ENCODE results near the gene F2R. TPM values are rescaled to one million over a fixed set of nuclear protein-coding genes. Genes with fewer than 3 reads are reported as not detected.

F2R gene
- total RNA-seq, 2 experiments from 2014 or later, result 2.2 to 2.8 TPM

DNA sequence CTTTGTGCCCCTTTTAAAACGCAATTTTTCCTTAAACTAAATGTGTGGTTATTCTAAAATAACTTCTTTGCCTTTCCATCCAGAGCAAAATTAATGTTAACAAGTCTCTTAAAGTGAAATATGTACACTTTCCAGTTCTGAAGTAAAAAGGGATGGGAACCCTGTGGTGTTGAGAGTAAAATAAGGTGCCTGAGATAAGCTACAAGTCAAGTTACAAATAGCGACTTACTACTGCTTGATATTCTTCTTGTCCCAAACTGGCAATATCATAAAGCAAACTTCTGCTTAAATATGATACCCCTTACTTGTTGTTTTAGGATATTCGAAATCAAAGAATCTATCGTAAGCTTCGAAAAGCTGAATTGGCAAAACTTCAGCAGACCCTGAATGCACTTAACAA is 18.3 kb upstream of the F2R start:
- Mint-ChIP-seq H3K4me3 (no peak overlapping the region), H3K27me3 (no peaks in the 10 kb centered on the region), H3K9me3 (no peaks in the 10 kb centered on the region), H3K27ac (no peak overlapping the region), H3K36me3 (peaks cover 15% of the 10 kb centered on the region), H3K4me1 (no peaks in the 10 kb centered on the region)
- DNase-seq, result no peak

DNA sequence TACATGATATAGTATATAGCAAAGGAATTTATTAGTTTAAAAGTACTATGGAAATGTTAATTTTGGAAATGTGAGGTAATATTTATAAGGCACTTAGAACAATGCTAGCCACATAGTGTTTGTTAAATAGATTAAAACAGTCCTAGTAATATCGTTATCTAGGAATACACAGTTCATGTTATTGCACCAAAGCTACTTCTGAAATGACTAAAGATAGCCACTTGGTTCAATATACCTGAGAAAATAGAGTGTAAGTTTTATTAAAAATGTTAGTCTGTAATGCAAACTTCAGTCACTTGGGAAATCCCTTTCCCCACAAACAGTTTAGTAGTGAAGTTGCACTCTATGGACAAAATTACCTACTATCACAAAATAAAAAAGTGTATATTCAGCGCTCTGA is 15.4 kb upstream of the F2R start:
- no peak for DNase-seq
- no peaks in the 10 kb centered on the region for H3K9me3 Mint-ChIP-seq
- no peak overlapping the region for H3K4me3 Mint-ChIP-seq
- H3K36me3 Mint-ChIP-seq, result peaks cover 15% of the 10 kb centered on the region
- H3K27me3 Mint-ChIP-seq, result no peaks in the 10 kb centered on the region
- no peak overlapping the region for H3K27ac Mint-ChIP-seq
- H3K4me1 Mint-ChIP-seq, result no peaks in the 10 kb centered on the region

DNA sequence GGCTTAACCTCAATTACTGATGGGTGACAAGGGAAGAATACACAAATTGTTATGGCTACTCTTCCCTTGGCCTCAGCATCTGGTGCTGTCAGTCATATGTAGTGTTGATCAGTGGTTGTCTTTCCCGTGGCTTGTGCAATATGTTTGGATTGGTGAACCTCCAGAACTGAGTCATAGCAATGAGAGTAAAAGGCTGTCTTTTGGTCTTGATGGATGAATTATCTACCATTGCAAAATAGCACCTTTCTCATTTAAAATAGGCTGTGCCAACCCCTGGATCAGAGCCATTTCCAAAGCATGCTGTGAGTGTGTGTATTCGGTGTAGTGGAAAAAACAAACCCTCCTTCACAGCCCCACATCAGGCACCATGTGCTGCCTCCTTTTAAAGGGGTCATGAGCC is 14.6 kb upstream of the F2R start:
- H3K36me3 Mint-ChIP-seq, result peaks cover 13% of the 10 kb centered on the region
- no peaks in the 10 kb centered on the region for H3K4me1 Mint-ChIP-seq
- no peaks in the 10 kb centered on the region for H3K27me3 Mint-ChIP-seq
- H3K9me3 Mint-ChIP-seq, result no peaks in the 10 kb centered on the region
- no peak overlapping the region for H3K27ac Mint-ChIP-seq
- no peak for DNase-seq
- no peak overlapping the region for H3K4me3 Mint-ChIP-seq

DNA sequence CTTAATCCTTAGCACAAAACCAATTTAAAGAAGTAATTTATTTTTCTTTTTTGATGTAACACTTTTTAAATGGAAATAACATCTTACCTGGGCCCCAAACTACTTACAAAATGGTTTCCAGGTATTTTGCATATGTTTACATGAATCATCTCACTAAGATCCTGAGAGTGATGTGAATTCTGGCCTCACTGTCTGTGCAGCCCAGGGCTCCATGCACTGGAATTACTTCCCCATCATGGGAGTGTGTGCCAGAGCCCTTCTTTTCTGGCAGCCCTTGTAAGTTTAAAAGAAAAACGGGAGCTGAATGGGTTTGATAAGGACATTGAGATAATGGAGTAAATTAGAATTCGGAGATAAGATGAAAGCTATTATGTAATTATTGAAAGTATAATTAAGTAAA is 12.2 kb upstream of the F2R start:
- Mint-ChIP-seq H3K27me3 (no peaks in the 10 kb centered on the region), H3K4me3 (no peak overlapping the region), H3K9me3 (no peaks in the 10 kb centered on the region), H3K36me3 (peaks cover 11% of the 10 kb centered on the region), H3K27ac (no peak overlapping the region), H3K4me1 (no peaks in the 10 kb centered on the region)
- no peak for DNase-seq

DNA sequence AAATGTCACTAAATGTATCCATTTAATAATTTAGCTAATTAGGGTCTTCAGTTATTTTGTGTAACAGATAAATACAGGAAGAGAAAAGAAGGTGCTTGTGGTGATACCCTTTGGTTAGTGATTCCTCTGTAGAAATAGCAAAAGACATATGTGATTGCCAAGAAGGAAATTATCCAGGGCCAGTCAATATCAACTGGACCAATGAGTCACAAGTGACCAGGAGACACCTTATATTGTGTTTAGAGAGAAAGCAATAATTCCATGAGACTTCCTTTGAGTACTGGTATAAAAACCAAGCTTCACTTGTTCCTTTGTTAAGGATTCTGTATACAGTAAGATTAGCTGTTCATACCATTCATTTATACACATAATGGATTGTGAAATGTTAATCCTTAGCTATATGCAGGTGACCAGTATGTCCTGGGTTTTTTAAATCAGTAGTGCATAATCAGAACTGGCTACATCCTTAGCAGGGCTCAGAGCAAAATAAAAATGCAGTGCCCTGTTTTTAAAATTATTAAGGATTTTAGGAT is 11.7 kb upstream of the F2R start:
- H3K4me1 Mint-ChIP-seq, result no peaks in the 10 kb centered on the region
- DNase-seq, result no peak
- no peak overlapping the region for H3K4me3 Mint-ChIP-seq
- no peak overlapping the region for H3K27ac Mint-ChIP-seq
- no peaks in the 10 kb centered on the region for H3K27me3 Mint-ChIP-seq
- H3K36me3 Mint-ChIP-seq, result peaks cover 11% of the 10 kb centered on the region
- H3K9me3 Mint-ChIP-seq, result no peaks in the 10 kb centered on the region

DNA sequence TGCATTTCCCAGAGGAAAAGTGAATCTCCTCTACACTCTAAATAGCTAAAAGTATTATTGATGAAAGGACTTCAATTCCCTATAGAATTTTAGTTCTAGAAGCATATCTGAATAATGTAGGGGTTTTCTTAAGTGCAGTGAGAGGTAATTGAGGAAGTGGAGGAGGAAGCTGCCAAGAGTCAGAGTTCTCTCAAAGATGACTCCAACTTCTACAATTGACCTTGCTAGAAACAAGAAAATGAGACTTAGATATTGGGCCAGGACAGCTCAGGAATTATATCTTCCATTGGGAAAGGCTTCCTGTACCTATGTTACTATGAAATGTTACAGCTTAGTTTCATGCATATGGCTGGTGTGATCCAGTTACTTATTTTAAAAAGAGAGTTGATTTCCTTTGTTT is 10.4 kb upstream of the F2R start:
- Mint-ChIP-seq H3K9me3 (no peaks in the 10 kb centered on the region), H3K27me3 (peaks cover 1% of the 10 kb centered on the region), H3K4me3 (no peak overlapping the region), H3K4me1 (peaks cover 4% of the 10 kb centered on the region), H3K27ac (no peak overlapping the region), H3K36me3 (peaks cover 11% of the 10 kb centered on the region)
- DNase-seq, result no peak

DNA sequence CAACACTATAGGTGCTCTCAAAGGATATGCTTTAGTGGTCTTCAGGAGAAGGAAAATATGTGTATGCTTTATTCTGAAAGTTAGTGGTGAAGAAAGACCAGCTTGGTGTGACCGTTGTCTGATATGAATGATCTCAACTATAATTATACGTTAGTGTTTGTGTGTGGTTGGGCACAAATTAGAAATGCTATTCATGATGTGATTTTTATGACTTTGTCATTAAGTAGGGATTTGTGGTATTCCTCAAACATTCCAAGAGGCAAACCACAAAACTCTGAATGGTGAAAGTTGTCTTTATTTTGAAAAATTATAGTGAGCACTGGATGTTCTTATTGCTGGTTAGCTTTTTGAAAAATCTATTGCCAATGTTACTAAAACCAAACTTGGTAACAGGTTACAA is 6.2 kb upstream of the F2R start:
- Mint-ChIP-seq H3K9me3 (no peaks in the 10 kb centered on the region), H3K27me3 (peaks cover 34% of the 10 kb centered on the region), H3K4me1 (peaks cover 20% of the 10 kb centered on the region), H3K36me3 (no peaks in the 10 kb centered on the region), H3K27ac (no peak overlapping the region), H3K4me3 (no peak overlapping the region)
- no peak for DNase-seq

DNA sequence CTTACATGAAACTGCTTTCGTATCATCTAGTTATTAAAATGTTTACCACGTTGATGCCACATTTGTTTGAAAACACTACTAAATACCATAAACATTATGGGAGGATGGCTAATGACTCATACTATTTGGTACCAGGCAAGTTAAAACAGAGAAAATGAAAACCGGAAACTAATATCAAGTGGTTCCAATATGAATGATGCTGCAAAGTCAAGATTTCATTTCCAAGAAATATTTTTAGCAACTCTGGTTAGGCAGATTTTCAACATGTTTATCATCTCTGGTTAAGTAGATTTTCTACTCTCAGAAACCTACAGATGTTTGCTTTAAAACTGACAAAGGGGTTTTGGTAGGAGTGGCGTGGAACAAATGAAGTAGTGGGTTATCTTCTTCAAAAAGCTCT is 4.9 kb upstream of the F2R start:
- peak overlapping the region; percentile 42 for H3K27ac Mint-ChIP-seq
- H3K36me3 Mint-ChIP-seq, result no peaks in the 10 kb centered on the region
- peaks cover 25% of the 10 kb centered on the region for H3K4me1 Mint-ChIP-seq

DNA sequence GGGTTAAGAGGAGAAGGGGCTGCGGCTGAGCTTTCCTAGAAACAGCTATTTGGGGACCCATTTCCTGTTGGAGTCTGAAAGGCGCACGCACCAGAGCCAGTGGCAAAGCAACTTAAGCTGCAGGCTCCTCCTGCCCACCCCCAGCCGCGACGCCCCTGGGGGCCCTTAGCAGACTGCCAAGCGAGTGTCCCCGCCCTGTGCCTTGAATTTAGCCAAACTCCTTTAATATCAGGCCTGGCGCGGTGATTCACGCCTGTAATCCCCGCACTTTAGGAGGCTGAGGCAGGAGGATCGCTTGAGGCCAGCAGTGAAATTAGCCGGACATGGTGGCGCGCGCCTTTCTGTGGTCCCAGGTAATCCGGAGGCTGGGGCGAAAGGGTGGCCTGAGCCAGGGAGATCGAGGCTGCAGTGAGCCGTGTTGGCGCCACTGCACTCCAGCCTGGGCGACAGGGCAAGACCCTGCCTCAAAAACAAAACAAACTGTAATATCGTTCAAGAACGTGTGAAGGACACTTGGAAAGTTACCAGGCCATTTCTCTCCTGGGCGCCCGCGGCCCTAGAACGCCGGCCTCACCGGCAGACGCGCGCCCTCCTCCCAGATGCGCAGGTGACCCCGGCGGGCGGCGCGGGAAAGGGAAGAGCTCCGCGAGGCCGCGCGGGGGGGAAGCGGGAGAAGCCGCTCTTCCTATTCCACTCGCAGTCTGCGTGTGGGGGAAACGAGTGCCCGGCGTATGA is 1.0 kb upstream of the F2R start:
- peaks cover 31% of the 10 kb centered on the region for H3K4me1 Mint-ChIP-seq
- H3K27ac Mint-ChIP-seq, result peak overlapping the region; percentile 54
- peaks cover 73% of the 10 kb centered on the region for H3K27me3 Mint-ChIP-seq

More for the DNA sequence above, 4.9 kb upstream of the F2R start:
- DNase-seq, result no peak
- no peak overlapping the region for H3K4me3 Mint-ChIP-seq
- peaks cover 45% of the 10 kb centered on the region for H3K27me3 Mint-ChIP-seq
- no peaks in the 10 kb centered on the region for H3K9me3 Mint-ChIP-seq

DNA sequence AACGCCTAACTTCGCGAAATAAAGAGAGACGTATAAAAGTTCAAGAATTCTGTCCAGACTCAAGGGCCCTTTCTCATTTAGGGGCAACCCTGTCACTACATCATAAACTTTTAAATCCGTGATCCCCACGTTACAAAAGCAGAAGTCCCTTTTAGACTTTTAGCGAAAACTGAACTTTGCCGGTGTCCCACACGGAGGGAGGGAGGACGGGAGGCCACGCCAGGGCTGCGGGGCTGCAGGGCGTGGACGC is 515 bp upstream of the F2R start:
- no peak for DNase-seq
- H3K4me1 Mint-ChIP-seq, result peaks cover 29% of the 10 kb centered on the region
- H3K4me3 Mint-ChIP-seq, result peak overlapping the region; percentile 80
- H3K27me3 Mint-ChIP-seq, result peaks cover 73% of the 10 kb centered on the region
- no peak overlapping the region for H3K27ac Mint-ChIP-seq
- no peaks in the 10 kb centered on the region for H3K36me3 Mint-ChIP-seq
- H3K9me3 Mint-ChIP-seq, result no peaks in the 10 kb centered on the region

More for the DNA sequence above, 1.0 kb upstream of the F2R start:
- peak overlapping the region; percentile 80 for H3K4me3 Mint-ChIP-seq
- DNase-seq, result peak; percentile 22
- H3K36me3 Mint-ChIP-seq, result no peaks in the 10 kb centered on the region
- H3K9me3 Mint-ChIP-seq, result no peaks in the 10 kb centered on the region

DNA sequence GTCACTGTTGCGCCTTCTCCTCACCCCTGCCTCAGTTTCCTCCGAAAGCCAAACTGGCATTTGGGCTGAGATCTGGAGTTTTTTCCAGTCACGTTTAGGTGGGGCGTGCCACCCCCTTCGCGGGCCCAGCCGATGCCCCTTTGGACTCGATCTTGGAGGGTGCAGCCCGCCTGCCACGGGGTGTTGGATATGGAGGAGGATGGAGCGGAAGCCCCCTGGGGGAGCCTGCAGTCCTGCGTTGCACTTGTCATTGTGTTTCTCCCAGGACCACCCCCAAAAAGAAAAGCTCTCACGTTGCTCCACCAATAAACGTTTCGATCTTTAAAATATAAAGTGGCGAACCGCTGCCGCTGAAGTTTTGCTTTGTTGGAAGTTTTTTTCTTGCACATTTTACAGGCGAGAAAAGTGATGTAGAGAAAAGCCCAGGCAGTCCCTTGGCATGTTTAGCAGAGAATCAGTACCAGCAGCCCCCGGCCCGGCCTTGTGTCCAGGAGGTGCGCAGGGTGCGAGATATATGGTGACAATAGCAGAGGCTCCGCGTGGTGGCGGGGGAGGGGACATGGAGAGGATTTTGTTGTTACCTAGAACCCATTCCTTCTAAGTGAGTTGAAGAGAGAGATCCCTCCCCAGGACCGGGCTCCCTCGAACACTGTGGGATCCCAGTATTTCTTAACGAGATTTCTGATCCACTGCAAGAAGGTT is 681 bp downstream of the F2R start:
- Mint-ChIP-seq H3K9me3 (no peaks in the 10 kb centered on the region), H3K4me1 (peaks cover 18% of the 10 kb centered on the region), H3K36me3 (no peaks in the 10 kb centered on the region), H3K4me3 (peak overlapping the region; percentile 80), H3K27ac (no peak overlapping the region), H3K27me3 (peaks cover 61% of the 10 kb centered on the region)
- DNase-seq, result no peak

DNA sequence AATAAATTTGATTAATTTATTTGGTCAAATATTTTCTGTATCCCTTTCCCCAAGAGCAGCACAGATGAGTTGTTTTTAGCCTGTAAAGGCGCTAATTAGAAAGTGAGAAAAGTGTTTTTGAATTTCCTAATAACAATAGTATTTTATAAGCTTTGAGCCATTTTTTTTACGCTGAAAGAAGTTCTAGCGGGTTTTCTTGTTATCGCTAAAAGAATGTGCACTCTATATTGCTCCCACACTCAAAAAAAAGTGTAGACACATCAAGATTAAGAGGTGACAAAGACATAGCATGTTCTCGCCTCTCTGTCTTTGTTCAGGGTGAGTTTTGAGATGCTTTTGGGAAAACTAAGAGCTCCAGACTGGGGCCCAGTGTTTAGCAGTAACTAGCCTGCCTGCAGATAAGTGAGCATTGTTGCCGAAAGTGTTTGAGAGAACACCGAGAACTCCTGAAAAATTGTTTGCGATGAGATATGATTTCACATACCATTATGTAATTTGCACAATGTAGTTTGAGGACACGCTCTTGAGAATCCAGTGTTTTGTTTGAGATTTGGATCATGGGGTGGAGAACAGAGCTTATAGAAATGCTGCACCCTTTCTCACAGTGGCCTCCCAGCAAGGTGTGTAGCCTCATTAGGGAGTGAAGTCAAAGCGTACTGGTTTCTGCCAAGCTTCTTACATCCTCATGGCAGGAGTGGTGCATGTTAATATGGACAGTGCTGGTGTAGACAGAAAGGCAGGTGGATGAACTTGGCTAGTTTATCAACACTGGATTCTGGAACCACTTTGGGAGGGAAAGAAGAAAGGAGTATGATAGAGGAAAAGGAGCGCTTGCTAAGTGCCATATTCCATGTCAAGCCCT is 1.5 kb downstream of the F2R start:
- Mint-ChIP-seq H3K4me1 (peaks cover 18% of the 10 kb centered on the region), H3K27me3 (peaks cover 55% of the 10 kb centered on the region), H3K27ac (no peak overlapping the region), H3K9me3 (no peaks in the 10 kb centered on the region), H3K4me3 (peak overlapping the region; percentile 80), H3K36me3 (no peaks in the 10 kb centered on the region)
- no peak for DNase-seq

DNA sequence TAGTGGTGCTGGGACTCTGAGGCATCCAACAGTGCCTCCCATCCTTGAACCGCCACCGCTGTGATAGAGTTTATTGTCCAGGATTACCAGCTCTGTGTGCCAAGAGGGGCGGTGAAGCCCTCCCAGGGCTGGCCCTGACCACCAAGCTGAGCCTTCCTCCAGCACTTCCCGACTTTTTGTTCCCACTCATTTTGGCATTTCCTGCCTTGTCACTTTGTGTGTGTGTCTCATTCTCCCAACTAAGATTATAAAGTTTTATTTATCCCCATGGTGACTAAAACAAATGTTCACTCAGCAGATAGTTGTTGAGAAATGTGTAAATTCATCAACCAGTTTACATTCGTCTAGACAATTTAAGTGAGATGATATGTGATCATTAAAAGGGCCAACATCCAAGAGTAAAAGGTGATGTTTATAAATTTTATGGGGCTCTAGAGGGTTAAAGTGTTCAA is 2.5 kb downstream of the F2R start:
- peaks cover 18% of the 10 kb centered on the region for H3K4me1 Mint-ChIP-seq
- H3K27me3 Mint-ChIP-seq, result peaks cover 52% of the 10 kb centered on the region
- no peak overlapping the region for H3K27ac Mint-ChIP-seq
- no peaks in the 10 kb centered on the region for H3K36me3 Mint-ChIP-seq
- H3K4me3 Mint-ChIP-seq, result no peak overlapping the region
- H3K9me3 Mint-ChIP-seq, result no peaks in the 10 kb centered on the region
- DNase-seq, result no peak

DNA sequence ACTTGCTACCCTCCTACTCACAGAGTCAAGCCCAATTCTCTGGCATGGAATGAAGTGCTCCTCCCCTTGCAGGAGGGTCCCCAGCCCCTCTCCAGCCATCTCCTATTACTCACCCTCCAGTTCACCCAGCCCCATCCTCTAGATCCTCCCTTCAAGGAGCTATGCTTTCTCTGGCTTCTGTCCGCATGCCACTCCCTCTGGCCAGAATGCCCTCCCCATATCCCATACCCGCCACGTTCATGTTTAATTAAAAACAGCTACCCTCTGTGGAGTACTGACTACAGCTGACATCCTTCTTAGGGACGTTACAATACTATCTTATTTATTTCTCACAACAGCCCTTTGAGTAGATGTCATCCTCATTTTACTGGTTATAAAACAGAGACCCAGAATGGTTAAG is 3.0 kb downstream of the F2R start:
- Mint-ChIP-seq H3K27ac (no peak overlapping the region), H3K27me3 (peaks cover 47% of the 10 kb centered on the region), H3K4me3 (no peak overlapping the region), H3K36me3 (no peaks in the 10 kb centered on the region), H3K4me1 (peaks cover 18% of the 10 kb centered on the region), H3K9me3 (no peaks in the 10 kb centered on the region)
- no peak for DNase-seq

DNA sequence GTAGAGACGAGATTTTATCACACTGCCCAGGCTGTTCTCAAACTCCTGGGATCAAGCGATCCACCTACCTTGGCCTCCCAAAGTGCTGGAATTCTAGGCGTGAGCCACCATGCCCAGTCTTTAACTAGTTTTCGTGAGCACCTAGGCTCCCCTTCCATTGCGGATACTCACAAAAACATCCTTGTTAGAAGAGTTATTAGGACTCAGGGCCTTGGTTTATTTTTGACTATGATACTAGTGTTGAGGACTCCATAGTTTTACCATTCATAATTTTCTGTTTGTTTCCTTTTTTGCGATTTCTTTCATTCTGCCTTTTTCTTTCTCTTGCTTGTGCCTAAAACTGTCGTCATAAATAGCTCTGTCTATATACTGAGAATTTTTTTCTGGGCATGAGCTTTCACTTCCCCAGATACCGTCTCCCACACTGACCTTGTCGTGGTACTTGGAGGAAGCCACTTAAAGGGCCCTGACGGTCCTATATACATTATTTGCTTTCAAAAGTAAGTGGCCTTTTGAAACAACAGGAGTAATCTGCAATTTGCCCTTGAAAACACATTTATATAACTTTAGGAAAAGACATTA is 5.2 kb downstream of the F2R start:
- Mint-ChIP-seq H3K27ac (no peak overlapping the region), H3K27me3 (peaks cover 27% of the 10 kb centered on the region), H3K36me3 (no peaks in the 10 kb centered on the region), H3K4me3 (no peak overlapping the region), H3K4me1 (peaks cover 6% of the 10 kb centered on the region), H3K9me3 (no peaks in the 10 kb centered on the region)
- DNase-seq, result no peak

Data from activated naive CD8-positive, alpha-beta T cell treated with anti-CD3 and anti-CD28 coated beads for 36 hours (primary cell).